K562 (cell line): Measurements from ENCODE around the gene RNF114. TPM values are rescaled to one million over a fixed set of nuclear protein-coding genes. Genes with fewer than 3 reads are reported as not detected.

Experiments
- CHAMP1 ChIP-seq: fragments of 450-650 bp; IDR thresholded peaks from 2 replicates; pipeline ENCODE4 v1.6.1; 2016; ENCODE audit warnings: mild to moderate bottlenecking
- EP400 ChIP-seq: fragments of 450-650 bp; IDR thresholded peaks from 2 replicates; pipeline ENCODE4 v1.6.1; 2017; ENCODE audit warnings: antibody characterized with exemption, mild to moderate bottlenecking, moderate library complexity
- GTF2E2 ChIP-seq: fragments of 200-800 bp; sonication (Bioruptor generic); IDR thresholded peaks from 2 replicates; pipeline ENCODE4 v1.6.1; 2016; ENCODE audit warnings: missing genetic modification characterization, missing compliant biosample characterization
- GTF3C2 ChIP-seq: IDR thresholded peaks from 3 replicates; pipeline ENCODE4 v1.6.1; 2011; ENCODE audit warnings: borderline replicate concordance, mild to moderate bottlenecking, moderate library complexity; ENCODE audit not compliant: insufficient read length; ENCODE audit errors: extremely low read depth
- HEY1 ChIP-seq: fragments of 250-450 bp; sonication (Bioruptor Pico); IDR thresholded peaks from 2 replicates; pipeline ENCODE4 v1.5.0; 2020; ENCODE audit warnings: mild to moderate bottlenecking, moderate library complexity, borderline replicate concordance
- HLTF ChIP-seq: fragments of 450-650 bp; IDR thresholded peaks from 2 replicates; pipeline ENCODE4 v1.6.1; 2016
- HNRNPH1 ChIP-seq: fragments of 200-400 bp; formaldehyde crosslinking; optimal IDR thresholded peaks from 2 replicates; pipeline ENCODE3; 2017; ENCODE audit warnings: low read depth, mild to moderate bottlenecking, low read length, moderate library complexity
- IRF2 ChIP-seq: sonication (generic); formaldehyde crosslinking; IDR thresholded peaks from 2 replicates; pipeline ENCODE4 v1.8.1; 2022; ENCODE audit warnings: mild to moderate bottlenecking, missing genetic modification reagents
- MEF2A ChIP-seq: IDR thresholded peaks from 2 replicates; pipeline ENCODE4 v1.6.1; 2011; ENCODE audit warnings: low read depth, mild to moderate bottlenecking, low read length, moderate library complexity; ENCODE audit not compliant: control insufficient read depth
- MITF ChIP-seq: IDR thresholded peaks from 2 replicates; pipeline ENCODE4 v1.6.1; 2014; ENCODE audit warnings: antibody characterized with exemption
- NFATC3 ChIP-seq: fragments of 450-650 bp; IDR thresholded peaks from 2 replicates; pipeline ENCODE4 v1.6.1; 2017; ENCODE audit warnings: mild to moderate bottlenecking
- RCOR1 ChIP-seq, 2 experiments: IDR thresholded peaks; 2 replicates each; pipeline ENCODE4 v1.6.1; 2012; ENCODE audit warnings: low read depth in 2 of 2, low read length in 2 of 2, borderline replicate concordance in 1 of 2, improper control_type of control experiment in 1 of 2
- SMAD4 ChIP-seq: fragments of 250-450 bp; sonication (Bioruptor Pico); conservative IDR thresholded peaks from 2 replicates; pipeline ENCODE4 v1.8.0; 2021; ENCODE audit warnings: inconsistent platforms, mild to moderate bottlenecking, moderate library complexity
- ZC3H11A ChIP-seq: IDR thresholded peaks from 2 replicates; pipeline ENCODE4 v1.6.1; 2012; ENCODE audit warnings: low read depth, low read length, improper control_type of control experiment
- ZNF717 ChIP-seq: fragments of 250-450 bp; sonication (Bioruptor Pico); IDR thresholded peaks from 2 replicates; pipeline ENCODE4 v1.5.0; 2021
- polyA plus RNA-seq, 8 experiments: library from polyadenylated mRNA; depleted of rRNA in 4 of 8; stranded (reverse) in 5 of 8; unstranded in 3 of 8; fragments of >200 nt; fragmentation: Nextera tagmentation in 2 of 8; fragmentation: Illumina TruSeq in 1 of 8; extraction: Ambion mirVana in 2 of 8; extraction: Trizol in 1 of 8; gene quantifications; 2 replicates each; pipeline versions ENCODE4 v1.2.1 to v1.2.3, GENCODE V29; 2011 to 2014; ENCODE audit warnings: inconsistent platforms in 1 of 8, missing spikeins in 1 of 8
- total RNA-seq, 7 experiments: library from RNA; depleted of rRNA in 6 of 7; stranded (reverse); fragments of >200 nt in 6 of 7; fragmentation: Illumina TruSeq in 2 of 7; extraction: Trizol in 2 of 7; gene quantifications; 2 replicates each; pipeline versions ENCODE4 v1.2.1 to v1.2.3, GENCODE V29; 2011 to 2021; ENCODE audit warnings: low replicate concordance in 1 of 7
- TF ChIP-seq, protein P1 (sequence below): fragments of 450-650 bp; formaldehyde crosslinking; IDR thresholded peaks from 2 replicates; pipeline ENCODE4 v1.4.0; 2020; ENCODE audit warnings: mild to moderate bottlenecking, moderate library complexity
- TF ChIP-seq, protein P2 (sequence below): sonication (generic); formaldehyde crosslinking; IDR thresholded peaks from 2 replicates; pipeline ENCODE4 v1.8.1; 2023; ENCODE audit warnings: mild to moderate bottlenecking, missing genetic modification reagents

RNF114 gene
- total and polyA plus RNA-seq, 9 of the 15 experiments (the other 6 are each of a cell fraction or from before 2014, with no cell fraction given) = 38.6 to 111 (median 62.6) TPM

- 0 out of 2 replicates have a peak, but pooled peaks have one; percentile 32 for TF ChIP-seq CHAMP1
- TF ChIP-seq GTF2E2 (tag) = peak; percentile 43; the same call in 1 of the 2 replicates
- peak; percentile 56 for TF ChIP-seq GTF3C2
- TF ChIP-seq, protein P1, sequence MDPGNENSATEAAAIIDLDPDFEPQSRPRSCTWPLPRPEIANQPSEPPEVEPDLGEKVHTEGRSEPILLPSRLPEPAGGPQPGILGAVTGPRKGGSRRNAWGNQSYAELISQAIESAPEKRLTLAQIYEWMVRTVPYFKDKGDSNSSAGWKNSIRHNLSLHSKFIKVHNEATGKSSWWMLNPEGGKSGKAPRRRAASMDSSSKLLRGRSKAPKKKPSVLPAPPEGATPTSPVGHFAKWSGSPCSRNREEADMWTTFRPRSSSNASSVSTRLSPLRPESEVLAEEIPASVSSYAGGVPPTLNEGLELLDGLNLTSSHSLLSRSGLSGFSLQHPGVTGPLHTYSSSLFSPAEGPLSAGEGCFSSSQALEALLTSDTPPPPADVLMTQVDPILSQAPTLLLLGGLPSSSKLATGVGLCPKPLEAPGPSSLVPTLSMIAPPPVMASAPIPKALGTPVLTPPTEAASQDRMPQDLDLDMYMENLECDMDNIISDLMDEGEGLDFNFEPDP (CRISPR knock-in tag) = no peak
- peak; percentile 32; the same call in 1 of the 2 replicates for TF ChIP-seq MEF2A
- TF ChIP-seq NFATC3 = no peak
- TF ChIP-seq EP400 = peak; percentile 57
- no peak for TF ChIP-seq HEY1 (CRISPR knock-in tag)
- TF ChIP-seq RCOR1 (IDR thresholded peaks at IDR 0.05; ENCODE audit: borderline replicate concordance in 1 of 2, low read depth in 2 of 2, low read length in 2 of 2) = 0 out of 4 replicates have a peak, but pooled peaks of 1 of the 2 experiments have one; percentile 8
- TF ChIP-seq SMAD4 (CRISPR knock-in tag) = no peak
- TF ChIP-seq HLTF = 0 out of 2 replicates have a peak, but pooled peaks have one; percentile 36
- TF ChIP-seq ZC3H11A = no peak
- TF ChIP-seq, protein P2, sequence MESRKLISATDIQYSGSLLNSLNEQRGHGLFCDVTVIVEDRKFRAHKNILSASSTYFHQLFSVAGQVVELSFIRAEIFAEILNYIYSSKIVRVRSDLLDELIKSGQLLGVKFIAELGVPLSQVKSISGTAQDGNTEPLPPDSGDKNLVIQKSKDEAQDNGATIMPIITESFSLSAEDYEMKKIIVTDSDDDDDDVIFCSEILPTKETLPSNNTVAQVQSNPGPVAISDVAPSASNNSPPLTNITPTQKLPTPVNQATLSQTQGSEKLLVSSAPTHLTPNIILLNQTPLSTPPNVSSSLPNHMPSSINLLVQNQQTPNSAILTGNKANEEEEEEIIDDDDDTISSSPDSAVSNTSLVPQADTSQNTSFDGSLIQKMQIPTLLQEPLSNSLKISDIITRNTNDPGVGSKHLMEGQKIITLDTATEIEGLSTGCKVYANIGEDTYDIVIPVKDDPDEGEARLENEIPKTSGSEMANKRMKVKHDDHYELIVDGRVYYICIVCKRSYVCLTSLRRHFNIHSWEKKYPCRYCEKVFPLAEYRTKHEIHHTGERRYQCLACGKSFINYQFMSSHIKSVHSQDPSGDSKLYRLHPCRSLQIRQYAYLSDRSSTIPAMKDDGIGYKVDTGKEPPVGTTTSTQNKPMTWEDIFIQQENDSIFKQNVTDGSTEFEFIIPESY (CRISPR knock-in tag) = peak; percentile 76; the same call in 1 of the 2 replicates
- TF ChIP-seq HNRNPH1 = no peak
- no peak for TF ChIP-seq MITF
- TF ChIP-seq ZNF717 (CRISPR knock-in tag) = no peak
- no peak for TF ChIP-seq IRF2
These were observed 448 bp upstream of the RNF114 start (continued) for GRCh38 chr20:49935746-49936152.
